Measurements from ENCODE around the gene FILIP1L. TPM values are rescaled to one million over a fixed set of nuclear protein-coding genes. Genes with fewer than 3 reads are reported as not detected.

The FILIP1L gene
- total RNA-seq, 2 donors from 2014 or later: 77.0 to 86.6 TPM

- no peak for DNase-seq
- ATAC-seq: no peak
- intact Hi-C loops (cut with DNase I): loop anchor here (10.0 kb wide), 1 partner anchor 171 kb away; no protein-coding TSS in a partner anchor
Observed at GRCh38 chr3:99873269-99874102, 240.8 kb downstream of the FILIP1L start.

- DNase-seq (no peak), ATAC-seq (no peak)
- intact Hi-C loops (cut with DNase I): loop anchor here (10.0 kb wide), 1 partner anchor 172 kb away; no protein-coding TSS in a partner anchor
Observed at GRCh38 chr3:99872923-99873254, 241.4 kb downstream of the FILIP1L start.

- DNase-seq: no peak
- ATAC-seq: no peak
- intact Hi-C loops (cut with DNase I): loop anchor here (10.0 kb wide), 1 partner anchor 173 kb away; no protein-coding TSS in a partner anchor
Observed at GRCh38 chr3:99871231-99872045, 242.9 kb downstream of the FILIP1L start.

- intact Hi-C loops (cut with DNase I): loop anchor here (10.0 kb wide), 1 partner anchor 174 kb away; no protein-coding TSS in a partner anchor
- DNase-seq (no peak), ATAC-seq (no peak)
Observed at GRCh38 chr3:99870712-99871111, 243.6 kb downstream of the FILIP1L start.

GRCh38 chr3:99869621-99870020, 244.7 kb downstream of the FILIP1L start:
- intact Hi-C loops (cut with DNase I): loop anchor here (10.0 kb wide), 1 partner anchor 175 kb away; no protein-coding TSS in a partner anchor
- ATAC-seq (no peak), DNase-seq (no peak)

- no peak for DNase-seq
- intact Hi-C loops (cut with DNase I): no loop called here
- no peak for ATAC-seq
Observed at GRCh38 chr3:99868311-99868646, 246.0 kb downstream of the FILIP1L start.

- ATAC-seq: no peak
- no peak for DNase-seq
- intact Hi-C loops (cut with DNase I): no loop called here
Observed at GRCh38 chr3:99867594-99868310, 246.5 kb downstream of the FILIP1L start.

GRCh38 chr3:99866261-99866761, 248.0 kb downstream of the FILIP1L start:
- ATAC-seq (no peak), DNase-seq (no peak)

GRCh38 chr3:99865321-99865720, 249.0 kb downstream of the FILIP1L start:
- ATAC-seq: no peak
- no peak for DNase-seq
- intact Hi-C loops (cut with DNase I): no loop called here

More at GRCh38 chr3:99866261-99866761, 248.0 kb downstream of the FILIP1L start:
- intact Hi-C loops (cut with DNase I): no loop called here

GRCh38 chr3:99864289-99864688, 250.0 kb downstream of the FILIP1L start:
- ATAC-seq (no peak), DNase-seq (no peak)

GRCh38 chr3:99863588-99863987, 250.7 kb downstream of the FILIP1L start:
- ATAC-seq: no peak
- intact Hi-C loops (cut with DNase I): no loop called here
- DNase-seq: no peak

More at GRCh38 chr3:99864289-99864688, 250.0 kb downstream of the FILIP1L start:
- intact Hi-C loops (cut with DNase I): no loop called here

GRCh38 chr3:99863002-99863401, 251.3 kb downstream of the FILIP1L start:
- intact Hi-C loops (cut with DNase I): no loop called here
- ATAC-seq: no peak

GRCh38 chr3:99862208-99862607, 252.1 kb downstream of the FILIP1L start:
- no peak for ATAC-seq
- DNase-seq: no peak
- intact Hi-C loops (cut with DNase I): no loop called here

More at GRCh38 chr3:99863002-99863401, 251.3 kb downstream of the FILIP1L start:
- DNase-seq: no peak

- intact Hi-C loops (cut with DNase I): no loop called here
- DNase-seq (no peak), ATAC-seq (no peak)
Observed at GRCh38 chr3:99861216-99861615, 253.1 kb downstream of the FILIP1L start.

GRCh38 chr3:99859825-99860224, 254.5 kb downstream of the FILIP1L start:
- DNase-seq (no peak), ATAC-seq (peak in 1 of 2 donors; percentile 69)
- intact Hi-C loops (cut with DNase I): no loop called here

GRCh38 chr3:99858469-99858868, 255.8 kb downstream of the FILIP1L start:
- DNase-seq: no peak
- intact Hi-C loops (cut with DNase I): no loop called here
- no peak for ATAC-seq

GRCh38 chr3:99857278-99857677, 257.0 kb downstream of the FILIP1L start:
- DNase-seq (no peak), ATAC-seq (no peak)
- intact Hi-C loops (cut with DNase I): no loop called here

GRCh38 chr3:99856437-99857220, 257.7 kb downstream of the FILIP1L start:
- DNase-seq (no peak), ATAC-seq (no peak)
- intact Hi-C loops (cut with DNase I): no loop called here

All from left cardiac atrium (tissue), 4 donors.